Renal cortex interstitium (tissue), 11 donors: ENCODE measurements around the gene DNM3. TPM values are rescaled to one million over a fixed set of nuclear protein-coding genes. Genes with fewer than 3 reads are reported as not detected.
A peak's percentile ranks its signal among the peaks of the same experiment; 100 is the strongest.
"Not testable (repeated sequence)": the region's sequence is repeated elsewhere in the genome, so short reads cannot be mapped to it uniquely, and the experiment has no call there.

ENCODE experiments used
- DNase-seq, 11 donors: peaks; one replicate each; pipeline ENCODE4 v3.0.0-alpha.2; 2013; ENCODE audit warnings: low read depth in 9 of 11, low spot score in 4 of 11; ENCODE audit errors: extremely low read depth in 1 of 11
- polyA plus RNA-seq, 3 donors: library from polyadenylated mRNA; unstranded; fragments of 120-200 nt; gene quantifications; one replicate each; pipeline ENCODE4 v1.2.1, GENCODE V29; 2013; ENCODE audit not compliant: insufficient read length in 3 of 3

DNM3 gene
- polyA plus RNA-seq, 3 donors: 4.2 to 5.2 (median 4.8) TPM

DNA sequence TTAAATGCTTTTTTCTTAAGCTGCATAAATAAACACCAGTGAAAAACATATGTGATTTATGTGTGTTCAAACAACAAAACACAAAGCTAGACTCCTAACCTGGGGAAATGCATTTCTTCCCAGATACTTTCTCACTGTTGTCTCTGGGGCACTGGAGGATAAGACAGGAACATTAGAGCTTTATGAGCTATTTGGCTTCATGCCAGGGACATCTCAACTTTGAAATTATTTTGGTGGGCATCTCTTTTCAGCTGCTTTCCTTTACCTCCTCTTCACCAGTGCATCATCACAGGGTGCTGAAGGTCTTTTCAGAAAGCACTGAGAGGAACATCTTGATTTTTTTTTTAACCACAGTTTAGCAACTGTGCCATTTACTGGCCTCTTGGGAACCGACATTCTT lies 212.9 kb downstream of the DNM3 start:
- no peak for DNase-seq

DNA sequence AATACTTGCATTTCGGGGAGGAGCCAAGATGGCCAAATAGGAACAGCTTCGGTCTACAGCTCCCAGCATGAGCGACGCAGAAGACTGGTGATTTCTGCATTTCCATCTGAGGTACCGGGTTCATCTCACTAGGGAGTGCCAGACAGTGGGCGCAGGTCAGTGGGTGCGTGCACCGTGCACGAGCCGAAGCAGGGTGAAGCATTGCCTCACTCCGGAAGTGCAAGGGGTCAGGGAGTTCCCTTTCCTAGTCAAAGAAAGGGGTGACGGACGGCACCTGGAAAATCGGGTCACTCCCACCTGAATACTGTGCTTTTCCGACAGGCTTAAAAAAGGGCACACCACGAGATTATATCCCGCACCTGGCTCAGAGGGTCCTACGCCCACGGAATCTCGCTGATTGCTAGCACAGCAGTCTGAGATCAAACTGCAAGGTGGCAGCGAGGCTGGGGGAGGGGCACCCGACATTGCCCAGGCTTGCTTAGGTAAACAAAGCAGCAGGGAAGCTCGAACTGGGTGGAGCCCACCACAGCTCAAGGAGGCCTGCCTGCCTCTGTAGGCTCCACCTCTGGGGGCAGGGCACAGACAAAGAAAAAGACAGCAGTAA lies 214.6 kb downstream of the DNM3 start:
- DNase-seq: not testable (repeated sequence)

DNA sequence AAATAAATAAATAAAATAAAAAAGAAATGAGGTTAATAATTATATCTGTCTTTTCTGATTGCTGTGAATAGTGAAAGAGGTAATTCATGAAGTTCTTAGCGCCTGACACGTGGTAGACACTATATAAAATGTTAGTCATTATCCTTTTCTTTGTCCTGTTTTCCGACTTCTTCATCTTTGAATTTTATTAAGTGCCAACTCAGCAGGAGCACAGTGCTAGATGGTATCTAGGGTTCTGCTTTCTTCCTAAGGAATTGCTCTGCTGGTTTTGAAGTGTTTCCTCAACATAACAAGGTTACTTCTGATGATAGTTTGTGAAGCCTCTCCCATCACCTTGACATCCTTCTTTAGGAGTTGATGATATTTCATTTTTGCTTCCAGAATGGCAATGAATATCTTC lies 227.0 kb downstream of the DNM3 start:
- DNase-seq: no peak

DNA sequence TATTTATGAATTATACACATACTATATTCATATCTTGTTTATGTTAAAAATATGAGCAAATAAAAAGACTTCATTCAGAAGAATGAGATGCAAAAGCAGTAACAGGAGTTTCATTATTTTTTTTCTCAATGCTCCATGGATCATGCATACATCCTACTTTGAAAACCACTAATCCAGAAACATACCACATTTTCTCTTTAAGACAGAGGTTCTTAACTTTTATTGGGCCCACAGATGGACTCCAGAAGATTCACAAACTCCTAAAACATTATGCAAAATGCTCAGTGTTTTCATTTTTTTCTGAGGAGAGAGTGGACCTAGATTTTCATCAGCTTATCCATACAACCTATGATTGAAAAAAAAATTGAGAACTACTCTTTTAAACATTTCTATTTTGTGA lies 227.8 kb downstream of the DNM3 start:
- DNase-seq: no peak

DNA sequence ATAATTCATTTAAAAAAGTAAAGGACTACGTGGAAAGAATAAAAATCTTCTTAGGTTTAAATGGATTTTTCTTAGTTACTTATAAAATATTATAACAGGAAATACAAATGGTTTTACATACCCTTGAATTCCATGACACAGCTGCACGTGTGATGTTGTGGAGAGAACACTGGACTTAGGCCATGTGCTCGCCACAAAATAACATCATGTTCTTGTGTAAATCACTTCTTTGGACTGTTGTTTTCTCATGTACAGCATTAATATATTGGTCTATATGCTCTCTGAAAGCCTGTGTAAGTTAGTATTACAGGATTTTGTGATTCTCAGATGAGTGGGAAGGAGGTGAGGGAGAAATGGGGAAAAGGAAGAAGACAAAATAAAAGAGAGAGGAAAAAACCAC lies 228.2 kb downstream of the DNM3 start:
- DNase-seq: no peak

DNA sequence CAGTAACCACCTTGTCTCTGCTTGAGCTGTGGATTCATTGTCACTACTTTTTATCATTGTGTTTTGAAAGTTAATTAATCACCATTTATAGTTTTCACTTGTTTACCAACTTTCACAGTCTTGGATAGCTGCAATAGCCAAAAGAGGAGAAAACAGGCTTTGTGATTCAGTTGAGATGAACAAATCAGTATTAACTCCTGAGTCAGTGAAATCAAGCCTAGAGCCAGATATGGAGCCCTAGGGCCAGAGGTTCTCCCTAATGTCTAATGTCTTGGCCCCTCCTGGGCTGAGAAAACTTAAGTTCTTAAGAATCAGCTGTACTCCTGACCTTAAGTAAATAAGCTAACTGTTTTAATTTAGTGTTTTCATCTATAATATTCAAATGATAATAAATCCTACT lies 228.8 kb downstream of the DNM3 start:
- DNase-seq: no peak

DNA sequence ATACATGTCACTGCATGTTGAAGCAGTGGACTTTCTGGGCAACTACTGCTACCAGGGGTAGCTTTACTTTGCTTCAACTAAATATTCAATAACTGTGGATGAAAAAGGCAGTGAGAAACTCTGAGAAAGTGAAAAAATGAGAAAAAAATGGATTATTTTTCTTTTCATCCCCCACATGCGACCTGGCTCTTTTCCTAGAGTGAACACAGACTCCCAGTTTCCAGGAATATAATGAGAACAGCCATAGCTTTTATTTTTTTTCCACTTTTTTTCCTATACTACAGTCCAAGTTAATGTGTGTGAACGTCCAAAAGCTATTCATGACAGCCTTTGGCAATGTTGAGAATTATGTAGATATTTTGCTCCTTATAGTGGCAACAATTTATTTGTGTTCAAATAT lies 230.4 kb downstream of the DNM3 start:
- DNase-seq: peak in 2 of 11 donors; percentile 28 to 32

DNA sequence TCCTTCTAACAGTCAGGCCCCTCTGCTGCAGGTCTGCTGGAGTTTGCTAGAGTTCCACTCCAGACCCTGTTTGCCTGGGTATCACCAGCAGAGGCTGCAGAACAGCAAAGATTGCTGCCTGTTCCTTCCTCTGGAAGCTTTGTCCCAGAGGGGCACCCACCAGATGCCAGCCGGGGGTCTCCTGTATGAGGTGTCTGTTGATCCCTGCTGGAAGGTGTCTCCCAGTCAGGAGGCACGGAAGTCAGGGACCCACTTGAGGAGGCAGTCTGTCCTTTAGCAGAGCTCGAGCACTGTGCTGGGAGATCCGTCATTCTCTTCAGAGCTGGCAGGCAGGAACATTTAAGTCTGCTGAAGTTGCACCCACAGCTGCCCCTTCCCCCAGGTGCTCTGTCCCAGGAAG lies 238.6 kb downstream of the DNM3 start:
- not testable (repeated sequence) for DNase-seq

DNA sequence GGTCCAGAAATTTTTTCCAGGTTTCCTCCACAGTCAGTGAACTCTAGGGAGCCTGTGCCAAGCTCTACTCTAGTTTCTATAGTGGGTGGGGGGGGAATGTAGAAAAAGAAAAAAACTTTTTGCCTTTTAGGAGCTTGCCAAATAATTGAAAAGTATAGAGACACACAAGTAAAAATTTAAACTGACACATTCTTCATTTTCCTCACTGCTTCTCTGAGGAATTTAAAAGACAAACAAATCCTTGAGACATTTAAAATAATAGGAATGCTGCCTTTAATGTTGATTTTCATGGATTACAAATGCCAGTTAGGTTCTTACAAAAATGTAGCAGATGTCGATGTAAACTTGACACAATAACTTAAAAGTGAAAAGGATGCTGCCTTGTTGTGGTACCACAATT lies 241.9 kb downstream of the DNM3 start:
- DNase-seq: no peak

DNA sequence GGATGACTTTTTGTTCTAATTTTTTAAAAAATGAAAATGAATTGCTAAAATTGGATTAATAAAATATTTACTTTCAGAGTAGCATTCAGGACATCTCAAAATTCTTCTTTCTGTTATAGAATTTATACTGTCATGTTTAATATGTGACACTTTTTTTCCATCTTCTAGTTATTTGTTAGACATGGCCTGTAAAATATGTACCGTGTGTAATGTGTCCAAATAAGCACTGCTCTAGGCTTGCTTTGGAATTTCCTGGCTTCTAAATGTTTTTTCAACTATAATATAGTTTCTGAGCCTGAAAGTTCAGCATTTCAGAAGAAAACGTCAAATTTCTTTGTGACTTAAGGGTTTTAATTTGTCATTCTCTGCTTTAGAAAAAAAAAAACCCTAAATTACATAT lies 243.6 kb downstream of the DNM3 start:
- DNase-seq: no peak

DNA sequence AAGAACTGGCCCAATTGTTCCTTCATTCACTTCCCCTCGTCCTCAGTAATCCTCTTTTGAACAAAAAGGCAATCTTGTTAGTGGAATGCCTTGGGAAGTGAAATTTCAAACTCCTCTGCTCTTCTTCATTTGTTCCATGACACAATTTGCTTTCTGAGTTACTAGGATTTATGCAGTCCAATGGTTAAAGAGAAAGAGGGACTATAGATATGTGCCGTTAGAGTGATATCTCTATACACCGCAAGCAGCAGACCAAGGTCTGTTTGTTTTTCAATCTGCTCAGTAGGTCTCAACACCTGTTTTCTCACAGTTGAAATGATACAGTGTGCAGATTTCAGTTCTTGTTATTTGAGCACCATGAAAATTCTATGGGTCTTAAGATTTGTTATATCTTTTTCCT lies 244.0 kb downstream of the DNM3 start:
- DNase-seq: no peak

DNA sequence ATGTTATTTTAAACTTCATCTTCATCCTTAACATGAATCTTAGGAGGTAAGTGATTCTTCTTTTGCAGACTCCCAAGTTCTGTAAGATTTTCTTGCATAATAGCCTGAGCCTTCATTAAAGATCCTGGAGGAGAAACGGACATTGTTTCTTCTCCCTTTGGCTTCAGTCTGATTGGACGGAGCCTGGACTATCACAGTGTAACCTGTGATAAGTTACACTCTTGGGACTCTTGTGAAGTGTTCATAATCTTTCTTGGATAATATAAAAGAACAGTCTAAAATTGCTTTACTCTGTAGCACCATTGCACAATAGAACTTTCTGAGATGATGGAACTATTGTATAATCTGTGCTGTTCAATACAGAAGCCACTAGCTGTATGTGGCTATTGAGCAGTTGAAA lies 244.8 kb downstream of the DNM3 start:
- DNase-seq: no peak

DNA sequence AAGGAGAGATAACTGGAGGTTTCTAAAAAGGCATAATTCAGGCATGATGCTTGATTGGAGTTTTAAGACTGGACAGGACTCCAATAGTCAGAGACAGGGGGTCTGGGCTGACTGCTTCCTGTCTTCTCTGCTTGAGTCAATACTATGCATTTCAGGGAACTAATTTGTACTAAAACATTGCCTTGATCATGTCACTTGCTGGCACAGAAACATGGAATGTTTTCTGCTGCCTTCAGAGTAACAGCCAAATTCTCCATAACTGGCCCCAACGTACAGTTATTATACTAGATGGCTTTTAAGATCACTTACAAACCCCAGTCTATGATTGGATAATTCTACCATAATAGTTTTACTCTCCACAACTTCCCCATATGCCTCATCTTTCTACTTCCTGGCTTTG lies 247.0 kb downstream of the DNM3 start:
- no peak for DNase-seq

DNA sequence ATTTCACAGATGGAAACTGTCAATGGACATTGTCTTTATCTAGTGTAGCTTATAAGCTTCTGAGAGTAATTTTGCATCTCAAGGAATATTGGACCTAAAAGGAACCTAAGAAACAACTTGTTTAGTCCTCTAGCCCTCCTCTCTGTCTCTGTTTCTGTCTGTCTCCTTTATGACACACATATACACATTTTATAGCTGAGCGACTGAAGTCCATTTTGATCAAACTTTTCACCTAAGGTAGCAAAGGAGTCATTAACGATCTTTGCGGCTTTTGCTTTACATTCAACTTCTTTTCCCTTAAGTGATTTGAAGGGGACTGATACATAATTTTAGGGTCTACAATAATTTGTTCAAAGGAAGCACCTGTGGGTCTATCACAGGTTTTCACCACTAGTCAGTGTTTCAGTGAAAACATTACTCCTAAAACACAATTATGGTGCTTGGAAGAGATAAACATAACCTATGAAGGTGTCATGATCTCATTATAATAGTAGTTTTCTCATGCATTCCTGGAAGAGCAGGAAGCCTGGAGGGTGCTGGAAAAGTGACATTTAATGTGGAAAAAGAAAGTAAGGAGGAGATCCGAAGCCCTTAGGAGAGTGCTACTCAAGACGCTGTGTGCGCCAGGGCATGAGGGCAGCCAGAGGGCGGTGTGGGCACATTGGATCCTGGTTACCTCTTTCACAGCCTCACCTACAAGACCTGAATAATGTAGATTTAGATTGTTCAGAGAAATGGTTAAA lies 248.6 kb downstream of the DNM3 start:
- peak in 2 of 11 donors; percentile 49 to 50 for DNase-seq

DNA sequence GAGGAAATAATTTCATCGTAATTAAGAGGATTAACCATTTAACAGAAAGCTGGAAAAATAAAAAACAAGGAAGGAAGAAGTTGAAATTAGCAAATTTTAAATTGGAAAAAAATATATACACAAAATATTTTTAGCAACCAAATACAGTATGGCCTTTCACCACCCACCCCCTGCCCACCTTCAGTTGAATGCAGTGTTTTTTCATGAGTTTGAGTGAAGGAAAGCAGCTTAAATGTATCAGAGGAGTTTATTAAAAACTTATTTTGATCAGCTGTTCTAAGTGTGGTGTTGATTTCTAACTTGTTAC lies 249.2 kb downstream of the DNM3 start:
- no peak for DNase-seq

DNA sequence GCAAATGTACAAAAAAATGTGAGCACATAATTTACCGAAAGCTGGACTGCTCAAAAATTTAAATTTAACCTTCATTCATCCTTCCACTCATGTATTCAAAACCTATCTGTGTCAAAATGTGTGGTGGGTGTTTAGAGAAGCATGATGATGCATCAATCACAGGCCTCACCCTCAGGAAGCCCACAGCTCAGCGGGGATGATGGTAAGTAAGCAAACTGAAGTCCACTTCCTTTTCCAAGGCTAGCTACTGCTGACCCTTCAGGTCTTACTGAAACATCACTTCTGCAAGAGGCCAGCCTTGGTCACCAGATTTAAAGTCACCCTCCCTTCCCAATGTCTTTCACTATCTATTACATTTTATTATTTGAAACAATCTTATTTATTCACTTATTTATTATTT lies 254.5 kb downstream of the DNM3 start:
- DNase-seq: no peak

DNA sequence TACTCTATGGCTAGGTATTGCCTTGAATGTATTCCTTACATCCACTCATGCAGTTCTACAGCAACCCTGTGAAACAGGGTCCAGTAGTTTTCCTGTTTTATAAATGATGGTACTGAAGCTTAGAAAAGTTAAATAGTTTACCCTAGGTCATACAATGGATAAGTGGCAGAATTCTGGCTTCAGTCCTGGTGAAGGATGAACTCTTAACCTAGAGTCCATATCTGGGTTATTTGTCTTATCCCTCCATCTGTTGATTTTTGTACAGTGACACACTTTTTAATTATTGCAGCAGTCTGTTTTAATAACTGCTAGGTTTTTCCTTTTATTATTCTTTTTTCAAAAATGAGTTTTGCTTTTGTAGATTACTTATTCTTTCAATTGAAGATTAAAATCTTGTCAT lies 263.9 kb downstream of the DNM3 start:
- DNase-seq: no peak

DNA sequence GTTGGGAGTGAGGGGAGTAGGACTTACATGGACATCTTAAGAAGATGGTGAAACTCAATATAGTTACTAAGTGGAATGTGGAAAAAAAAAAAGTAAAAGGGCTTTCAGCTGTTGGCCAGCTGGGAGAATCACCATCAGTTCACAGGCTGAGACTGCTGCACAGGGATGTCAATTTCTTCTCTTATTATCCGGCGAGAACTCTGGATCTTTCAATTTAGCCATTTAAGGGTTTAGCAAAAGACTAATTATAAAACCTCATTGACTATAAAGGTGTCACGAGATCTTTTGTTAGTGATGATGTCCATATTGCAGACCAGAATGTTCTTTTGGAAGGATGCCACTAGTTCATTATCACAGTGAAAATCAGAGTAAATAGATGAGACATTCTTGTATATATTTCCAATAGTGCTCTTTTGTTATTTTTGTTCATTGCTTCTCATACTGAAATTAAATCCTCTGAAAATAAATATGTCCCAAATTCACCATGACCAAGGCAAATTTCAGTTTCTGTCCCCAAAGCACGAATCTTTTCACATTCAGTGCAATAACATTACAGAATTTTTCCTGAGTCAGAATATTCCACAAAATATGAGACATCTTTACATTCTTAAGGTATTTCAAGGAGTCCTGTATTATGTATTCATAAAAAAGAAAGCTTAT lies 266.1 kb downstream of the DNM3 start:
- DNase-seq: no peak

DNA sequence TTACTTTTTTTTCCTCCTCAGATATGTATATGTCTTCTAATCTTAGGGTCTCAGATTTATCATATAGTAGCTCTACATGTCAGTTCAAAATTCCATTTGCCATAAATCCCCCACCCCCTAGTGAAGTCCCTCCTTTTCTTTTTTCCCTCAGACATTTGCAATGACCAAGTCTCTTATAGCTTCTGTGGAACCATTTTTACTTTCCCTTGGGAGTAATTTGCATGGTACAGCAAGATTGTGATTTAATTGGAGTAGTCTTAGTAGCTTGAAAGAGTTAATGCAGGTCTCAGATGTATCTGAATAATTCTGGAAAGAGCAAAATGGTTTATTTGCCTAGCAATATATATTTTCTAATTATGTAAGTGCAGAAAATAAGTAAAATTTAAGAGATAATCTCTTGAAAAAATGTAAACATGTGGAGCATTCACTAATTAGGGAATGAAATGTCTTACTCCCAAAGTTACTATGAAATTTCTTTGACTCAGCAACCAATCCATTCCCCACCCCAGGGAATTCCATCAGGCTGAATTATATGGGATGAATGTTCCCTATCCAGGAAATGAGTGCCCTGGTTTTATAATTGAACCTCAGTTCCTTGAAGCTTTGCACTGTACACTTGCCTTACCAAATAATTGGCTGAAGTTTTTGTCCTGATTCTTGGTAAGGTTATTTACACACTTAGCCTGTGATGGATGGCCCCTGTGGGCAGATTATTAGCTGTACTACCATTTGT lies 267.0 kb downstream of the DNM3 start:
- no peak for DNase-seq

DNA sequence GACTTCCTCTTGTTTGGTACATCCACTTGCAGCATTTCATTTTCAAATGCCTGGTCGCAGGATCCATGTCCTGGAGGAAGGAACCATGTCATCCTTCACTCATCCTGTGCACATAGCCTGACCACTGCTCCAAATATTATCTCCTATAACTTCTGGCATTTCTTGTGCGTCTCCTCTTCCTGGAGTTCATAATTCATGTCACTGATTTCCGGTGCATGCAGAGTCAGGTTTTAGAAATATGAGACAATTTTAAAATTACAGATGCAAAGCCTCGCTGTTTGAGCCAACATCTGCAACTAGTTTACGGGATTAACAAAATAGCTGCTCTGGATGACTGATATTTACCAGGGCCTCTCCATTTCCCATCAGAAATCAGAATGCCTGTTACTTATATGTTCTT lies 268.1 kb downstream of the DNM3 start:
- DNase-seq: peak in 1 of 11 donors; percentile 28
